HG03558 (cell line): ENCODE measurements around the gene TRIM24.

Experiments
- ATAC-seq: cut with Tn5 transposase; IDR thresholded peaks from one replicate; pipeline ENCODE4 v1.9.1; 2021; ENCODE audit warnings: moderate number of reproducible peaks; ENCODE audit not compliant: unreplicated experiment; ENCODE audit errors: extremely low read depth

TRIM24 gene

GRCh38 chr7:138565071-138565450 lies 105.0 kb downstream of the TRIM24 start:
- ATAC-seq: no peak

DNA sequence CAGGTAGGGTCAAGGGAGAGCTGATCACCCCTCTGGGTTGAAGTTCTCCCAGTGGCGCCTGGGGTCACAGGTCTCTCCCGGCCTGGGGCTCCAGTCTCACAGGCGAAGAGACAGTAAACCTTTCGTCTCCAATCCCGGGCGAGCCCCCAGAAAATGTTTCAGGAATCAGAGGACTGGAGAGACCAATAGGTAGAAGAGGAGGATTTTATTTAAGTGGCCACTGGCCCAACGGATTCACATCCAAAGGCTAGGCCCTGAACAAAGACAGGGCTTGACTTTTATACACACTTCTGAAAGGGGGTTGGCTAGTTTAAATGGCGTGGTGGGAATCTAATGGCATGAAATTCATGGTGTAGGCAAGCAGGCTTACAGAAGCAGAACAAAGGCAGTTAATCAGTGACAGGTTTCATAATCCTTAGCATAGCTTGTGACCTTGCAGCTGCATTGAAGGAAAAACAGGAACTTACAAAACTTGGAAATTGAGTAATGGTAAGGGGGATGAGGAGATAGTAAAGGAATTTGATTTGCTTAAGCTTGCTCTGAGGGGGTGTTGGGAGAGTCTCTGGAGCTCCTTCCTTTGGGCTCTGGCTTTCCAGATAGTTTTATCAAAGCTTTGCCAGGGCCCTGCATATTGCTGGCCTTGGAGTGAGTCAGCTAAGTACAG lies 105.5 kb downstream of the TRIM24 start:
- ATAC-seq: no peak

DNA sequence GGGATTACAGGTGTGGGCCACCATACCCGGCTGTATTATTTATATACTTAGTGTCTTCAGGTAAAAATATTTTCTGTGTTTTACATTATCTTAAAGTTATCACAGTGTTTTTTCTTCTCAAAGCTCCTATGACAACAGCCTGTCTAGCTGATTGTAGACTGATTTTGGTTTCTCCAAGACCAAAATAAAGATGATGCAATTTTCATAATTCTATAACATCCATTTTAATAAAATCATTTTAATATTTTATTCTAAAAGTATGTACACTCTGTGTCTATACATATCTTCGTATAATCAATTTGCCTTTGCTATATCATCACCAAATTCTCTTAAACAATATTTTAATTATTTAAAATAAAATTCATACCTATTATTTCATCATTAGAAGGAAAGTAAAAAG lies 108.6 kb downstream of the TRIM24 start:
- no peak for ATAC-seq

GRCh38 chr7:138569418-138569817 lies 109.4 kb downstream of the TRIM24 start:
- ATAC-seq: no peak

DNA sequence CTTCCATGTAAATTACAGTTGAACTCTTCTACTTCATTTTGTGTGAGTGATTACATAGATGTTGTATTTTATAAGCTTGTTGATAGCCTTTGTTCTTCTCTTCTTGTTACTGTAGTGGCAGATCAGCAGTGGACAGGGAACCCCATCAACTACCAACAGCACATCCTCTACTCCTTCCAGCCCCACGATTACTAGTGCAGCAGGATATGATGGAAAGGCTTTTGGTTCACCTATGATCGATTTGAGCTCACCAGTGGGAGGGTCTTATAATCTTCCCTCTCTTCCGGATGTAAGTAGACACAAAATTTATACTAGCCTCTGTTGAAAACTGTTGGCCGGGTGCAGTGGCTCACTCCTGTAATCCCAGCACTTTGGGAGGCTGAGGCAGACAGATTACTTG lies 110.7 kb downstream of the TRIM24 start:
- ATAC-seq: no peak

DNA sequence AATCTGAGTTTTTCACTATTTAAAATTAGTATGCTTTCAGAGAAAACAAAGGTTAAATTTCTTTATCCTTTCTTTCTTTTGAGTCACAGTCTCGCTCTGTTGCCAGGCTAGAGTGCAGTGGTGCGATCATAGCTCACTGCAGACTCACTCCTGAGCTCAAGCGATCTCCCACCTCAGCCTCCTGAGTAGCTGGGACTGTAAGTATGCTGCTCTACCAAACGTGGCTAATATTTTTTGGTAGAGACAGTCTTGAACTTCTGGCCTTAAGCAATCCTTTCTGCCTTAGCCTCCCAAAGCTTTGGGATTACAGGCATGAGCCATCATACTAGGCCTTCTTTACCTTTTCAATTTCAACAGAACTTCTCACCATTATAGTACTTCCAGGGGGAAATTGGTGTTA lies 113.7 kb downstream of the TRIM24 start:
- no peak for ATAC-seq

DNA sequence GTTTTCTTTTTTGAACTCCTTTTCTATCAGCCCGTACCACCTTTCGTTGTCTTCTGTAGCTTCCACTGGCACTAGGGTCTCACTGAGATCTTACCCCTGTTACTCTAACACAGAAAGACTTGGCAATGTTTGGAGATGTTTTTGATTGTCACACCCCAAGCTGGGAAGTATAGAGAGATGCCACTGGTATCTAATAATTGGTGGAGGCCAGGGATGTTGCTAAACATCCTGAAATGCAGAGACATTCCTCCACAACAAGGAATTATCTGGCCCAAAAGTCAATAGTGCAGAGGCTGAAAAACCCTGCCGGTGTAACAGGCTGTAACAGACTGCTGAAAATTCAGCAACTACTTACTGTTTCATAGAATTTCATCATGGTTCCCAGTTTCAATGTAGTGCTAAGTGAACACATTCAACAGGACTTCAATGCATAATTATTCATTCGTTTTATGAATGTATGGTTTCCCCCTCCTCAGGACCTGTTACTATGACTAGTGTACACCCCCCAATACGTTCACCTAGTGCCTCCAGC lies 115.9 kb downstream of the TRIM24 start:
- ATAC-seq: no peak

GRCh38 chr7:138579136-138579535 lies 119.1 kb downstream of the TRIM24 start:
- ATAC-seq: no peak

DNA sequence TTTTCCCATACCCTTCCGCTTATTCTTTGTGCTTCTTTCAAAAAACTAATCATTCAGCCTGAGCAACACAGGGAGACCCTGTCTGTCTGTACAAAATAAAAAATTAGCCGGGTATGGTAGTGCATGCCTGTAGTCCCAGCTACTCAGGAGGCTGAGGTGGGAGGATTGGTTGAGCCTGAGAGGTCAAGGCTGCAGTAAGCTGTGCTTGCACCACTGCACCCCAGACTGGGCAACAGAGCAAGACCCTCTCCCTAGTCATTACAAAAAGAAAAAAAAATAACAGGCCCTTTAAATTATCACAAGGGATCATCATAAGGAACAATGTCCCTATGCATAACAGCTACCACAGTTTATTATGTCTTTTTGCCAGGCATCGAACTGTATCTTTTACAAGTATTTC lies 119.6 kb downstream of the TRIM24 start:
- no peak for ATAC-seq

- no peak for ATAC-seq
These were observed 121.0 kb downstream of the TRIM24 start for GRCh38 chr7:138581065-138581464.

- ATAC-seq: no peak
These were observed 124.2 kb downstream of the TRIM24 start for GRCh38 chr7:138584283-138584682.

DNA sequence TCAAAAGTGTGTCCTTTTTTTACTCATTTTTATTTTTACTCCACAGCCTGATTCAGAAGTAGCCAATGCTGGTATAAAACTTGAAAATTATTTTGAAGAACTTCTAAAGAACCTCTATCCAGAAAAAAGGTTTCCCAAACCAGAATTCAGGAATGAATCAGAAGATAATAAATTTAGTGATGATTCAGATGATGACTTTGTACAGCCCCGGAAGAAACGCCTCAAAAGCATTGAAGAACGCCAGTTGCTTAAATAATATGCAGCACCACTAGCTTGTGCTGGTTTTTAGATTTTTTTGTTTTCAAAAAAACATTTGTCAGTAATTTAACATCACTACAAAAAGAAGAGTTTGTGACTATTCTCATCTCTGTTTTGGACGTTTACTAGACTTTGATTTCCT lies 124.6 kb downstream of the TRIM24 start:
- ATAC-seq: no peak

GRCh38 chr7:138585283-138585993 lies 125.4 kb downstream of the TRIM24 start:
- no peak for ATAC-seq

GRCh38 chr7:138587485-138587884 lies 127.4 kb downstream of the TRIM24 start:
- ATAC-seq: no peak

- ATAC-seq: no peak
These were observed 128.9 kb downstream of the TRIM24 start for GRCh38 chr7:138588986-138589385.

DNA sequence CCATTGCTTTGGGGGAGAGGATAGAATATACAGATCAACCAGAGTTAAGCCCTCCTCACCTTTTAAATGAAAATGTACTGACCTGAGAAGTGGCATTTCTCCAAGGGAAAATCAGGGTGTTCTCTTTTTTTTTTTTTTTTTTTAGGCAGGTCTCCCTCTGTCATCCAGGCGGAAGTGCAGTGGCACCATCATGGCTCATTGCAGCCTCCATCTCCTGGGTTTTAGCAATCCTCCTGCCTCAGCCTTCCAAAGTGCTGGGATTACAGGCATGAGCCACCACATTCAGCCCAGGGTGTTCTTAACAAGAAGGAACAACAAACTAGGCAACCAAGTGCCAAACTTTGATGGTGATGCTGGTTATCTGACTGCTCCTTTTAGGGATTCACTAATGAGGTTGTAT lies 130.1 kb downstream of the TRIM24 start:
- no peak for ATAC-seq

GRCh38 chr7:138595454-138595853 lies 135.4 kb downstream of the TRIM24 start:
- no peak for ATAC-seq

- ATAC-seq: no peak
These were observed 142.4 kb downstream of the TRIM24 start for GRCh38 chr7:138602451-138602850.

GRCh38 chr7:138603549-138604318 lies 143.7 kb downstream of the TRIM24 start:
- no peak for ATAC-seq

GRCh38 chr7:138606236-138606635 lies 146.2 kb downstream of the TRIM24 start:
- ATAC-seq: no peak
